HepG2 (cell line): ENCODE measurements around the gene NEDD4L.

Experiments
- POLR2G ChIP-seq: fragments of 200-400 bp; formaldehyde crosslinking; IDR thresholded peaks from 2 replicates; pipeline ENCODE4 v1.6.1; 2018; ENCODE audit warnings: mild to moderate bottlenecking, low read depth, low read length, moderate library complexity
- ZBTB40 ChIP-seq, 2 experiments: fragments of 450-650 bp in 1 of 2; sonication (generic) in 1 of 2; formaldehyde crosslinking in 1 of 2; IDR thresholded peaks; 2 replicates each; pipeline versions ENCODE4 v1.6.1 to v1.8.0; 2016 to 2022; ENCODE audit warnings: antibody characterized with exemption in 1 of 2, mild to moderate bottlenecking in 1 of 2, missing genetic modification reagents in 1 of 2

- TF ChIP-seq POLR2G (no peak), ZBTB40 (IDR thresholded peaks at IDR 0.05) (no peak), ZBTB40 (CRISPR knock-in tag; IDR thresholded peaks at IDR 0.05) (no peak)
Observed at GRCh38 chr18:58096658-58097057, 52.6 kb downstream of the NEDD4L start.
